Gastroesophageal sphincter (tissue), 4 donors: ENCODE results near the gene AMER3. TPM values are rescaled to one million over a fixed set of nuclear protein-coding genes. Genes with fewer than 3 reads are reported as not detected.
A peak's percentile ranks its signal among the peaks of the same experiment; 100 is the strongest.

Experiments
- ATAC-seq: fragments of 150-250 bp; one replicate; pipeline ENCODE4 v1.9.1; 2016; ENCODE audit warnings: mild to moderate bottlenecking, moderate library complexity
- H3K27ac ChIP-seq, 4 donors: fragments of 200-600 bp; sonication (generic) in 3 of 4; 1 replicate in 3 of 4; 2 replicates in 1 of 4; pipeline ENCODE4 v1.5.1; 2016 to 2019
- H3K27me3 ChIP-seq: fragments of 200-600 bp; sonication (generic); one replicate; pipeline ENCODE4 v1.5.1; 2019
- H3K36me3 ChIP-seq, 2 donors: fragments of 200-600 bp; sonication (generic); one replicate each; pipeline ENCODE4 v1.5.1; 2019; ENCODE audit warnings: control low read depth in 1 of 2
- H3K4me1 ChIP-seq, 3 donors: fragments of 200-600 bp; sonication (generic); 1 replicate in 2 of 3; 2 replicates in 1 of 3; pipeline ENCODE4 v1.5.1; 2016 to 2019; ENCODE audit warnings: control low read depth in 2 of 3
- H3K4me3 ChIP-seq, 2 donors: fragments of 200-600 bp; sonication (generic); one replicate each; pipeline ENCODE4 v1.5.1; 2019; ENCODE audit warnings: mild to moderate bottlenecking in 1 of 2, moderate library complexity in 1 of 2
- H3K9me3 ChIP-seq, 3 donors: fragments of 200-600 bp; sonication (generic); one replicate each; pipeline ENCODE4 v1.5.1; 2017 to 2019; ENCODE audit warnings: control low read depth in 2 of 3
- CTCF ChIP-seq, 4 experiments: fragments of 200-600 bp in 2 of 4; fragments of 450-650 bp in 2 of 4; sonication (generic) in 1 of 4; IDR thresholded peaks; one replicate each; pipeline ENCODE4 v1.5.1; 2017 to 2019; ENCODE audit warnings: antibody characterized with exemption in 4 of 4, mild to moderate bottlenecking in 2 of 4, moderate library complexity in 2 of 4
- EP300 ChIP-seq: sonication (generic); formaldehyde crosslinking; IDR thresholded peaks from one replicate; pipeline ENCODE4 v1.6.1; 2017; ENCODE audit warnings: antibody characterized with exemption, mild to moderate bottlenecking
- POLR2A ChIP-seq, 2 donors: fragments of 450-650 bp; IDR thresholded peaks; one replicate each; pipeline ENCODE4 v1.6.1; 2017; ENCODE audit warnings: antibody characterized with exemption in 2 of 2, mild to moderate bottlenecking in 2 of 2, moderate library complexity in 1 of 2
- POLR2AphosphoS5 ChIP-seq: sonication (generic); formaldehyde crosslinking; IDR thresholded peaks from one replicate; pipeline ENCODE4 v1.6.1; 2017; ENCODE audit warnings: antibody characterized with exemption
- WGBS, 2 donors: methylation state at CpG; one replicate each; pipeline ENCODE4 v1.1.5; 2018; ENCODE audit warnings: low coverage in 1 of 2; 5-methylcytosine and 5-hydroxymethylcytosine counted together
- total RNA-seq, 4 donors: library from RNA; depleted of rRNA; stranded (reverse); fragments of >200 nt; gene quantifications; one replicate each; pipeline ENCODE4 v1.1.0, GENCODE V29; 2016

AMER3 gene
- total RNA-seq, 4 donors from 2014 or later, result 0.27 TPM; not detected in 3

GRCh38 chr2:130749641-130750040 is 5.7 kb upstream of the AMER3 start:
- no peak for TF ChIP-seq POLR2AphosphoS5
- no peak for TF ChIP-seq POLR2A (IDR thresholded peaks at IDR 0.05)
- no peak for TF ChIP-seq EP300
- TF ChIP-seq CTCF (IDR thresholded peaks at IDR 0.05), result no peak
- ATAC-seq, result no peak
- no peaks in the 10 kb centered on the region for H3K9me3 ChIP-seq
- no peaks in the 10 kb centered on the region for H3K36me3 ChIP-seq
- 67 to 80% methylated on average over 2 to 3 of the region's 6 CpGs for WGBS, 2 donors
- peaks cover 42% of the 10 kb centered on the region for H3K27me3 ChIP-seq
- H3K27ac ChIP-seq, result no peak overlapping the region
- H3K4me1 ChIP-seq, result no peaks in the 10 kb centered on the region
- no peak overlapping the region for H3K4me3 ChIP-seq

GRCh38 chr2:130754811-130755210 is 529 bp upstream of the AMER3 start:
- TF ChIP-seq POLR2A (IDR thresholded peaks at IDR 0.05), result no peak
- TF ChIP-seq POLR2AphosphoS5, result no peak
- TF ChIP-seq EP300, result no peak
- TF ChIP-seq CTCF (IDR thresholded peaks at IDR 0.05), result no peak
- 27 to 50% methylated on average over 6 to 7 of the region's 8 CpGs for WGBS, 2 donors
- Histone ChIP-seq H3K27me3 (peaks cover 80% of the 10 kb centered on the region), H3K4me1 (peaks cover 0 to 13% (median 3%) of the 10 kb centered on the region in 3 donors), H3K9me3 (no peaks in the 10 kb centered on the region), H3K4me3 (no peak overlapping the region), H3K36me3 (no peaks in the 10 kb centered on the region), H3K27ac (no peak overlapping the region)
- no peak for ATAC-seq

GRCh38 chr2:130756053-130756873 is 923 bp downstream of the AMER3 start:
- Histone ChIP-seq H3K27me3 (peaks cover 89% of the 10 kb centered on the region), H3K9me3 (no peaks in the 10 kb centered on the region), H3K4me3 (peak overlapping the region in 1 of 2 donors; percentile 33), H3K36me3 (no peaks in the 10 kb centered on the region), H3K4me1 (peaks cover 0 to 13% (median 3%) of the 10 kb centered on the region in 3 donors), H3K27ac (no peak overlapping the region)
- no peak for TF ChIP-seq EP300
- TF ChIP-seq POLR2A (IDR thresholded peaks at IDR 0.05), result no peak
- TF ChIP-seq POLR2AphosphoS5, result no peak
- no peak for TF ChIP-seq CTCF (IDR thresholded peaks at IDR 0.05)
- 0% methylated on average over 2 of the region's 80 CpGs for WGBS, 2 donors
- no peak for ATAC-seq

GRCh38 chr2:130756874-130757668 is 1.7 kb downstream of the AMER3 start:
- WGBS, 2 donors, result 26 to 32% methylated on average over 13 of the region's 16 CpGs
- Histone ChIP-seq H3K27me3 (peaks cover 89% of the 10 kb centered on the region), H3K9me3 (no peaks in the 10 kb centered on the region), H3K36me3 (no peaks in the 10 kb centered on the region), H3K4me1 (peaks cover 0 to 13% (median 3%) of the 10 kb centered on the region in 3 donors), H3K27ac (no peak overlapping the region), H3K4me3 (no peak overlapping the region)
- no peak for TF ChIP-seq EP300
- TF ChIP-seq POLR2A (IDR thresholded peaks at IDR 0.05), result no peak
- TF ChIP-seq POLR2AphosphoS5, result no peak
- no peak for TF ChIP-seq CTCF (IDR thresholded peaks at IDR 0.05)
- no peak for ATAC-seq
